ENCODE measurements around the gene KLHL9.

Gene KLHL9

DNA sequence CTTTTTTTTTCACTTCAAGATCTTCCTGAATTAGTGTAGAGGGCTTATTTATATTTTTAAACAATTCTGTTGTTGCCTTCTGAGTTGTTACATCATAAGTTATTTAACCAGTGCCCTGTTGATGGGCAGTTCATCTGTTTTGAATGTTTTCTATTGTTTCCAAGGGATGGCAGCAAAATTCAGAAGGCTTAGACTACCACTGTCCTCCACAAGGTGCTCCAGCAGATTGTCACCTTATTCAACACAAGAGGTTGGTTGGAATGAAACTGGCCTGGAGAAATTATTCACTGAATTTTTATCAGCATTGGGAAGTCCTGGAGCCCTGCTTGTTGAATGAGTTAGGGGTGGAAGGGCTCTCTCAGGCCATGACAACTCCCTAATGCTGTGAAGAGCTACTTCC lies 1.3 kb upstream of the KLHL9 start:
- no peak for DNase-seq
- TF ChIP-seq, protein P1, sequence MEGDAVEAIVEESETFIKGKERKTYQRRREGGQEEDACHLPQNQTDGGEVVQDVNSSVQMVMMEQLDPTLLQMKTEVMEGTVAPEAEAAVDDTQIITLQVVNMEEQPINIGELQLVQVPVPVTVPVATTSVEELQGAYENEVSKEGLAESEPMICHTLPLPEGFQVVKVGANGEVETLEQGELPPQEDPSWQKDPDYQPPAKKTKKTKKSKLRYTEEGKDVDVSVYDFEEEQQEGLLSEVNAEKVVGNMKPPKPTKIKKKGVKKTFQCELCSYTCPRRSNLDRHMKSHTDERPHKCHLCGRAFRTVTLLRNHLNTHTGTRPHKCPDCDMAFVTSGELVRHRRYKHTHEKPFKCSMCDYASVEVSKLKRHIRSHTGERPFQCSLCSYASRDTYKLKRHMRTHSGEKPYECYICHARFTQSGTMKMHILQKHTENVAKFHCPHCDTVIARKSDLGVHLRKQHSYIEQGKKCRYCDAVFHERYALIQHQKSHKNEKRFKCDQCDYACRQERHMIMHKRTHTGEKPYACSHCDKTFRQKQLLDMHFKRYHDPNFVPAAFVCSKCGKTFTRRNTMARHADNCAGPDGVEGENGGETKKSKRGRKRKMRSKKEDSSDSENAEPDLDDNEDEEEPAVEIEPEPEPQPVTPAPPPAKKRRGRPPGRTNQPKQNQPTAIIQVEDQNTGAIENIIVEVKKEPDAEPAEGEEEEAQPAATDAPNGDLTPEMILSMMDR (IDR thresholded peaks at IDR 0.05; ENCODE audit: low read depth, low read length), result no peak
- H3K4me3 ChIP-seq (ENCODE audit: low read depth, low read length), result no peak overlapping the region
- H3K27me3 ChIP-seq, result peaks cover 4% of the 10 kb centered on the region; the same call in 1 of the 2 replicates
- peaks cover 6% of the 10 kb centered on the region for H3K36me3 ChIP-seq
- H3K4me1 ChIP-seq, result peaks cover 6% of the 10 kb centered on the region
- no peaks in the 10 kb centered on the region for H3K9me3 ChIP-seq

DNA sequence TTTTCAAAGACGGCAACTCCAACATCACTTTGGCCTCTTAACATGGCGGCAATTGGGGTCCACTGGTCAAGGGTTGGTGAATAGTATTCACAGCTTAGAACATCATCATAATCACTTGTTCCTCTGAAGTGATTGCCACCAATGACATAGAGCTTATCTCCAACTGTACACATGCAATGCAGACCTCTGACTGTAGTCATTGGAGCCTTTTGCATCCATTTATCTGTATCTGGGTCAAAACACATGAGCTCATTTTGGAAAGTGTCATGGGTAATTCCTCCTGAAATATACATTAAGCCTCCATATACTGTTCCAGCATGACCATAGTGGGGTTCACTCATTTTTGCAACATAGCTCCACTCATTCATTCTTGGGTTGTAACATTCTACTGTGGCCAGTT lies 2.0 kb downstream of the KLHL9 start:
- no peak for DNase-seq
- TF ChIP-seq, protein P1 (IDR thresholded peaks at IDR 0.05; ENCODE audit: low read depth, low read length), result no peak
- peaks cover 6% of the 10 kb centered on the region for H3K36me3 ChIP-seq
- peak overlapping the region; percentile 17 for H3K4me3 ChIP-seq (ENCODE audit: low read depth, low read length)
- H3K9me3 ChIP-seq, result no peaks in the 10 kb centered on the region
- H3K27me3 ChIP-seq, result no peaks in the 10 kb centered on the region
- H3K4me1 ChIP-seq, result peaks cover 6% of the 10 kb centered on the region

DNA sequence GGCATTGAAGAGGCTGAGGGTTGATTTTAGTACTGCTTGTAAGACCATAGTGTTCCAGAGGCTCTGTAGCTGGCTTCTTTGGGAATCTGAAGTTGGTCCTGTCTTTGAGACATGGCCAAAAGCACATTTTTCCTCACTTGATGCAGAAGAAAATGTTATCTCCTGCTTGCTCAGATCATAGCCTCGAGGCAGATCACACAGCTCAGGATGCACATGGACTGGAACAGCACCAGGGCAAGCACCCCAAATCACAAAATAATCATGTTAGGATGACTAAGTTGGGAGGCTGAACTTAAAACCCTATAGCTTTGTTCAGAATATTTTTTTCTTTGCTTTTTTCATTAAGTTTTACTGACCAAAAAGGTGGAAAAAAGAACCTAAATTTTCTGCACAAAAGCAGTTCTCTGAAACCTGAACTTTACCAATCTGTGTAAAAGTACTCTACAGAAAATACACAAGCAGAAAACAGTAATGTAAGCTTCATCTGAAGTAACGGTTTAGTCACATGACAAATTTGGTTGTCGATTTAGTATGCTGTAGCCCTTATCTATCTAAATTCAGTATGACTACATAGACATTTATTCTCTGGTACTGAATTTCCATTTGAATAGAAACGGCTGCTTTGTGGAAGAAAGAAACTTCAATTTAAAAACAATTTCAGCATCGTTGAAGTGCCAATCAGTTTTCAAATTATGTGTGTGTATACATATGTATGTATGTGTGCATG lies 3.4 kb downstream of the KLHL9 start:
- Histone ChIP-seq H3K9me3 (no peaks in the 10 kb centered on the region), H3K4me1 (peaks cover 6% of the 10 kb centered on the region), H3K4me3 (ENCODE audit: low read depth, low read length) (peak overlapping the region; percentile 19), H3K36me3 (peaks cover 6% of the 10 kb centered on the region), H3K27me3 (no peaks in the 10 kb centered on the region)
- DNase-seq, result peak; percentile 12
- TF ChIP-seq, protein P1 (IDR thresholded peaks at IDR 0.05; ENCODE audit: low read depth, low read length), result no peak

DNA sequence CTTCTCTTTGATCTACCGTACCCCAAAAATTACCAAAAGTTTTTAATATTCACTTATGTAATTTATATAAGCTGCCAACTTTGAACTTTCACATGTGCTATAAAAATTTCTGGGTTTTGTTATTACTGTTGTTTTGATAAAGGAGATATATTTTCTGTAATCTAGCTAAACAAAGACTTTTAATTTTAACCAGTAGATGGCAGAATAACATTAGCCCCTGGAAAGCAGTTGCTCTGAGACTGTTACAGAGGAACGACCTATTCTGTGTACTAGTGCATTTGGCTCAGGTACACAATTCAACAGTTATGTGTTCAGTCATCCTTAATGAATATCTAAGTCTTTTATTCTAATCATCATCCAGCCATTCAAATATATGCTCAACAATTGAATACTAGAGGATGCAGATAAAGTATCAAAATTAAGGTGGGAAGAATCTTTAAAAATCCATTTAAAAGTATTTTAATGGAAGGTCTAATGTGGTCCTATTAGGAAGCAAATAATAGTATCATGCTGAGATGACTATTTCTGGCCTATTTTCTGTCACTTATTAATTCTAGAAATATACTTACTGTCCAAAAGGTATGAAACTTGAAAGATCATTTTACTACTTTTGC lies 8.6 kb downstream of the KLHL9 start:
- no peak for DNase-seq
- TF ChIP-seq, protein P1 (IDR thresholded peaks at IDR 0.05; ENCODE audit: low read depth, low read length), result peak; percentile 72
- Histone ChIP-seq H3K27me3 (no peaks in the 10 kb centered on the region), H3K4me3 (ENCODE audit: low read depth, low read length) (no peak overlapping the region), H3K9me3 (no peaks in the 10 kb centered on the region), H3K36me3 (no peaks in the 10 kb centered on the region; the same call in 1 of the 2 replicates), H3K4me1 (no peaks in the 10 kb centered on the region; the same call in 1 of the 2 replicates)

DNA sequence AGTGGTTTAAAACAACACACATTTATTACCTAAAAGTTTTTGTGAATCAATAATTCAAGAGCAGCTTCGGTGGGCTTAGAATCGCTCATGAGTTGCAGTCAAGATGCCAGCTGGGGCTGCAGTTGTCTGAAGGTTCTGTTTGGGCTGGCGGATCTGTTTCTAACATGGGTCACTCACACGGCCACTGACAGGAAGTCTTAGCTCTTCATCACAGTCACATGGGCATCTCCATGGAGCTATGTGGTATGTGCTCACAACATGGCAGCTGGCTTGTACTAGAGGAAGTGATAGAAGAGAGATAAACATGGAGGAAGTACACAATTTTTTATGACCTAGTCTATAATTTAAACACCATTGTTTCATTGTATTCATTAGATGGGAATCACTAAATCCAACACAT lies 11.2 kb downstream of the KLHL9 start:
- DNase-seq, result no peak
- H3K36me3 ChIP-seq, result no peaks in the 10 kb centered on the region; the same call in 1 of the 2 replicates
- TF ChIP-seq, protein P1 (IDR thresholded peaks at IDR 0.05; ENCODE audit: low read depth, low read length), result no peak
- no peaks in the 10 kb centered on the region for H3K27me3 ChIP-seq
- H3K4me3 ChIP-seq (ENCODE audit: low read depth, low read length), result no peak overlapping the region
- no peaks in the 10 kb centered on the region; the same call in 1 of the 2 replicates for H3K4me1 ChIP-seq
- H3K9me3 ChIP-seq, result no peaks in the 10 kb centered on the region

DNA sequence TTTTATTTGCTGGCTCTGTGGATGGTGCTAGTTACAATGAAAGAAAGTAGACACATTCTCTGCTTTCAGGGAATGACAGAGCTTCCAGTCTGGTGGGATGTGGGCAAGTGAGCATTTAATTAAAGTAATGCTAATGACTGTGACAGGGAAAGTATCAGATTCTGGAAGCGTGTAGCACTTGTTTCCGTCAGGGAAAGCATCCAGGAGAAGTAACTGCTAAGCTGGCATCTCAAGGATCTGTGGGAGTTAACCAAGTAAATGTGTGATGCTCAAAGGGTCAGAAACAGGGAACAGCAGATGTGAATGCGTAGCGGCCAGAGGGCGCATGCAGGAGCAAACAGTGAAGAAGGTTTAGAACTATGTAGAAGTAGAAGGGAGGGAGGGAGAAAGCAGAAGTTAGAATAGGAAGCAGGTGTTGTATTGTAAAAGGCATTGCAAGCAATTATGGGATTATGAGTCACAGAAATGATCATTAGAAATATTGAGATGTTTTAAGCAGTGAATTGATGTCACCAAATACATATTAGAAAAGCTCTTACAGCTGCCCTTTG lies 12.2 kb downstream of the KLHL9 start:
- no peak for DNase-seq
- TF ChIP-seq, protein P1 (IDR thresholded peaks at IDR 0.05; ENCODE audit: low read depth, low read length), result no peak
- H3K36me3 ChIP-seq, result no peaks in the 10 kb centered on the region; the same call in 1 of the 2 replicates
- no peaks in the 10 kb centered on the region for H3K9me3 ChIP-seq
- H3K27me3 ChIP-seq, result no peaks in the 10 kb centered on the region
- H3K4me3 ChIP-seq (ENCODE audit: low read depth, low read length), result no peak overlapping the region
- H3K4me1 ChIP-seq, result no peaks in the 10 kb centered on the region; the same call in 1 of the 2 replicates
